ENCODE results near the gene CHD5.

Gene CHD5

GRCh38 chr1:6202256-6202655, 22.1 kb upstream of the CHD5 start:
- no peak for DNase-seq (ENCODE audit: low read depth in 2 of 2)

- no peak for DNase-seq (ENCODE audit: low read depth in 2 of 2)
Observed at GRCh38 chr1:6200188-6200809, 20.2 kb upstream of the CHD5 start.

GRCh38 chr1:6199298-6200187, 19.4 kb upstream of the CHD5 start, which contains the start of gene RPL22:
TSS of gene RPL22 (minus strand) at chr1:6199595. CDS start at chr1:6199573, 22 bp downstream.
- DNase-seq (ENCODE audit: low read depth in 2 of 2): peak; percentile 91 to 95

- no peak for DNase-seq (ENCODE audit: low read depth in 2 of 2)
Observed at GRCh38 chr1:6198646-6199297, 18.7 kb upstream of the CHD5 start.

- no peak for DNase-seq (ENCODE audit: low read depth in 2 of 2)
Observed at GRCh38 chr1:6197746-6198427, 17.8 kb upstream of the CHD5 start.

GRCh38 chr1:6191968-6192367, 11.8 kb upstream of the CHD5 start:
- DNase-seq (ENCODE audit: low read depth in 2 of 2): no peak

GRCh38 chr1:6188466-6188865, 8.3 kb upstream of the CHD5 start:
- no peak for DNase-seq (ENCODE audit: low read depth in 2 of 2)

GRCh38 chr1:6185635-6186382, 5.7 kb upstream of the CHD5 start:
- DNase-seq (ENCODE audit: low read depth in 2 of 2): no peak

- no peak for DNase-seq (ENCODE audit: low read depth in 2 of 2)
Observed at GRCh38 chr1:6185151-6185550, 5.0 kb upstream of the CHD5 start.

- DNase-seq (ENCODE audit: low read depth in 2 of 2): no peak
Observed at GRCh38 chr1:6184083-6184783, 4.1 kb upstream of the CHD5 start.

- no peak for DNase-seq (ENCODE audit: low read depth in 2 of 2)
Observed at GRCh38 chr1:6183520-6183989, 3.4 kb upstream of the CHD5 start.

GRCh38 chr1:6181347-6181770, 1.2 kb upstream of the CHD5 start:
- DNase-seq (ENCODE audit: low read depth in 2 of 2): no peak

GRCh38 chr1:6180707-6181311, 688 bp upstream of the CHD5 start:
- no peak for DNase-seq (ENCODE audit: low read depth in 2 of 2)

- no peak for DNase-seq (ENCODE audit: low read depth in 2 of 2)
Observed at GRCh38 chr1:6179564-6180175, 451 bp downstream of the CHD5 start.

- no peak for DNase-seq (ENCODE audit: low read depth in 2 of 2)
Observed at GRCh38 chr1:6178751-6179563, 1.2 kb downstream of the CHD5 start.

GRCh38 chr1:6177681-6178380, 2.3 kb downstream of the CHD5 start:
- DNase-seq (ENCODE audit: low read depth in 2 of 2): no peak

GRCh38 chr1:6176779-6177178, 3.3 kb downstream of the CHD5 start:
- no peak for DNase-seq (ENCODE audit: low read depth in 2 of 2)

GRCh38 chr1:6175411-6175828, 4.7 kb downstream of the CHD5 start:
- DNase-seq (ENCODE audit: low read depth in 2 of 2): no peak
